ENCODE measurements around the gene ABCG8.

Gene ABCG8

DNA sequence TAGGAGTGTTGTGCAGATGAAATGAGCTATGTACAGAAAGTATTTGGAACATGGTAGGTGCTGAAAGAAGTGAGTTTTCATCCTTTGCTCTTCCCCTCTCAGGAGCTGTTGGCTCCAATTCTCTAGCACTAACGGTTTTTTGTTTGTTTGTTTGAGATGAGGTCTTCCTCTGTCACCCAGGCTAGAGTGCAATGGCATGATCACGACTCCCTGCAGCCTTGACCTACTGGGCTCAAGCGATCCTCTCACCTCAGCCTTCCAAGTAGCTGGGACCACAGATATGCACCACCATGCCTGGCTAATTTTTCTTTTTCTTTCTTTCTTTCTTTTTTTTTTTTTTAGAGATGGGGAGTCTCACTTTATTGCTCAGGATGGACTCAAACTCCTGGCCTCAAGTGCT lies 12.9 kb upstream of the ABCG8 start:
- peak; percentile 75 for FAIRE-seq

DNA sequence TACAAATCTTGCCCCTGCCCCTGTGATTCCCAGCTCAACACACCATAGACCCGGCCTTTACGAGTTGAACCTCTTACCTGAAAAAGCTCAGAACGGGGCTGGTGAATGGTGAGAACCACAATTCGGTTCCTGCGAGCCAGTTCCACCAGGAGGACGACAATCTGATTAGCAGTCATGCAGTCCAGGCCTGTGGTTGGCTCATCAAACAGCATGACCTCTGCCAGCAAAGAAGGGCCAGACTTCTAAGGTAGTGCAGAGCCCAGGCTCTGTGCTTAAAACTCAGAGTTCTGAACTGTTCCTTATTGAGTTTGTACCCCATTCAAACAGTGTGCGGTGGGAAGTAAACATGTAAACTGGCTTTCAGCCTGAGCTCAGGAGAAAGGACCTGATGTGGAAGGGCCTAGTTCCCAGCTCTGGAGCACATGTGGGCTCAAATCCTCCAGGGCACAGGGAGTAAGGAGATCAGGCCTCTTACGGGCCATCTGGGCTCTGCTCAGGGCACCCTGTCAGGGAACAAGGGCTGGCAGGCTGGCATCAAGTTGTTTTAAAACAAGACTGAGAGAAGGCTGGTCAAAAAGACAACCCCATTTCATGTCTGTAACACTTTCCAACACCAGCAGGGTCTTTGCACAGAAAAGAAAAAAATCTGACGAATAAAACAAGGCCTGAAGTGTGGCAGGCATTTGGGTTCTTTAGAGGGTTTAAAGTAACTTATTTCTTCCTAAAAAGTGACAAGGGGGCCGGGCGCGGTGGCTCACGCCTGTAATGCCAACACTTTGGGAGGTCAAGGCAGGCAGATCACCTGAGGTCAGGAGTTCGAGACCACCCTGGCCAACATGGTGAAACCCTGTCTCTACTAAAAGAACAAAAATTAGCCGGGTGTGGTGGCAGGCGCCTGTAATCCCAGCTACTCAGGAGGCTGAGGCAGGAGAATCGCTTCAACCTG lies 12.2 kb upstream of the ABCG8 start:
- DNase-seq (ENCODE audit: low spot score) (no peak), FAIRE-seq (no peak)

More for the DNA sequence above, 12.9 kb upstream of the ABCG8 start:
- no peak for DNase-seq (ENCODE audit: low spot score)

DNA sequence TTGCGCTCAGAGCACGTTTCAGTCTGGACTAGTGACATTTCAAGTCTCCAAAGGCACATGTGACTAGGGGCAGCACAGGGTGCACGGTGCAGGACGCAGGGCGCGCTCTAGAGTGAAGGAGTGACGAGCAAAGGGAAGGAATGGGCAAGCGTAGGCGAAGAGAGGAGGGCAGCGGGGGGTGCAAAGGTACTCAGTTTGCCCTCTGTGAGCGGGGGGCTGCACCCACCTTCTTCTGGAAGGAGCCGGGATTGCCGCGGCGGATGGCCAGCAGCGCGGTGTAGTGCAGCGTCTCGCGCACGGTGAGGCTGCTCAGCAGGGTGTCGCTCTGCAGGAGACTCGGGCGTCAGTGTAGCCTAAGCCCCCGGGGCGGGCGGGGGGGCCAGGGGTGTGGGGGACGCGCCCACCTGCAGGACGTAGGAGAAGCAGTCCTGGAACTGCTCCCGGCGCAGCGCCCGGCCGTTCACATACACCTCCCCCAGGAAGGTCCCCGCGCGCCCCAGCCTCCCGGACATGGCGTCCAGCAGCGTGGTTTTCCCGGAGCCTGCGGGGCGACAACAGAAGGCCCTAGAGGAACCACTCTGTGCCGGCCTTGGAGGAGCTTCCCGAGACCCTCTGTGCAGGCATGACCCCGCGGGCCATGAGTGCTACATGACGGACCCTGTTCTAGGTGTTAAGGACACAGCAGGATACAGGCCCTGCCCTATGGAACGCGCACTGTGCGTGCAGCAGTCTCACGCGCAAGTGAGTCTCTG lies 7.1 kb upstream of the ABCG8 start:
- FAIRE-seq (no peak), DNase-seq (ENCODE audit: low spot score) (no peak)

DNA sequence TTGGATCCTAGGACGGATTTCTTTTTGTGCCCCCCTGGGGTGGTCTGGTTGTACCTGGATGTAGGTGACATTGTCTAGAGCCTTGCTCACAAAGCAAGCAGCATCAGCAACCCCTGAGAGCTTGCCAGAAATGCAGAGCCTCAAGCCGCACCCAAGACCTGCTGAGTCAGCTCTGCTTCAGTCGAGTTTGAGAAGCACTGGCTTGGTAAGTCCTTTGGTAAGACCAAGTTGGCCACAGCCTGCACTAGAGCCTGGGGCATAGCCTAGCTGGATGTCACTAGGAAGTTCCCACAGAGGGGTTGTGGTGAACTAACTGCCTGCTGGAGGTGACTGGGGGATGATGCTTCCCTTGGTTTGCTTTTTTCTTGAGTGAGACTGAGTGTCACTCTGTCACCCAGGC lies 6.3 kb upstream of the ABCG8 start:
- no peak for DNase-seq (ENCODE audit: low spot score)
- no peak for FAIRE-seq

DNA sequence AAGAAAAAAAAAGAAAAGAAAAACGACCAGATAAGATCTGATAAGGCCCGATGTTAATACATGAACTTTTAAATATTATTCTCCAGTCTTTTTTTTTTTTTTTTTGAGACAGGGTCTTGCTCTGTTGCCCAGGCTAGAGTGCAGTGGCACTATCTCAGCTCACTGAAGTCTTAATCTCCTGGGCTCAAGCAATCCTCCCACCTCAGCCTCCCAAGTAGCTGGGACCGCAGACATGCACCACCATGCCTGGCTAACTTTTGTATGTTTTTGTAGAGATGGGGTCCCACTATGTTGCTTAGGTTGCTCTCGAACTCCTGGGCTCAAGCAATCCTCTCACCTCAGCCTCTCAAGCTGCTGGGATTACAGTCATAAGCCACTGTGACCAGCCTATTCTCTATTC lies 1.7 kb upstream of the ABCG8 start:
- FAIRE-seq (no peak), DNase-seq (ENCODE audit: low spot score) (no peak)

DNA sequence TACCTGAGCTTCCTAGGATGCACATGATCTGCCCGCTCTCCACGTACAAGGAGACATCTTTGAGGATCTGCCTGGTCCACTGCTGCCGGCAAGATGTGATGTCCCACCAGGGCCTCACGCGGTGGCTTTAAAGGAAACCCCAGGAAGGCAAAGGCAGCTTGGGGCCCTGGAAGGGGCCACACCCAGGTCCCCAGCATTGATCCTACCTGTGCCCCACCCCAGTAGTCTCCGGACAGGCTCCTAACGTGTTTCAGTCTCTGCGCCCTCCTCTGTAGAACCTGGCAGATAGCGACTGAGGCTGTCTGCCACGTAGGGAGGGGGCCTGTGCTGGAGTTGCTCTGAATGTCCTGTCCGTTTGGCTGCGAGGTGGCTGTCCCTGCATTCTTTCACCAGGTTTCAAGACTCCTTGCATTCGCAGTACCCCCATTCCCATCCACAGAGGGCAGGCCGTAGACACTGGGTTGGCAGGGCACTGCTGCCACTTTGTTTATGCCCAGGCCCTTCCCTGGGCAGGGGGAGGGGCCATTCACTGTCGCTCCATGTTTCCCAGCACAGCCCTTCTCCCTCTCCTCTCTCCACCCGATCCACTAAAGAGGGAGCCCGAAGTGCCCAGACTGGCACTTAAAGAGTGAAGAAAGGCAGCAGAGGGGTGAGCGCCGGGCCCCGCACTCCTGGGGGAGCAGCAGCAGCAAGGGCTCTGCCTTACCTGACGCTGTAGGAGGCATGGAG lies 776 bp upstream of the ABCG8 start:
- no peak for DNase-seq (ENCODE audit: low spot score)
- no peak for FAIRE-seq

DNA sequence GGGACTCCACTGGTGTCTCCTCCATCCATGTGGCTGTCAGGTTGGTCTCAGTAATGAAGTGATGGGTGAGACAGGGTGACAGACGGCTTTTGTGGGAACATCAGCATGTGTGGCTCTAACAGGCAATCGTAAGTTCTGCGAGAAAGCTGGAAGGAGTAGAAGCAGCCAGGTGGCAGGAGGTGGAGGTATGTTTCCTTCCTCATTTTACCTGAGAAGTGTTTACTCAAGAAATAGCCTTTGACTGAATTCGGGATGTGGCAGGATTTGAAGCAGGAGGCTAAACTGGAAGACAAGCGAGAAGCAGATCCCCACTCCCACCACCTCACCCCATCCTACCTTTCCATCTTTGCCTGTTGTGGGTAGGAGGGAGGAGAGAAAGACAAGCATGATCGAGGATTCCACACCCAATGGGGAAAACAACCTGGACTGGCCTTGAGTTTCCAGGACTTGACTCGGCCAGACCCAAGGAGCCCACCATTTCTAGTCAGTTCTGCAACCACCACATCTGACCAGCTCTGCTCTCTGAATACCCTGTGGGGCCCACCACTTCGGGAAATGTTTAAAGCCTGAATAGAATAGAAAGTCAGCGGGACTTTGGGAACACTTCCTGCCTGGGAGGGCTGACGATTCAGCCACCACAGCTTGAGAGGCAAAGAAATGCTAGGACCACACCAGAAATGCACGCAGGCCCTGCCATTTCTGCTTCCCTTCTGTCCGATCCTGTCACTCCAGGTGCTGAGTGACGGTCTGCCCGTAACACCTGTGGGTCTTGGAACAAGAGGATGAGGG lies 1.2 kb downstream of the ABCG8 start:
- FAIRE-seq (peak; percentile 62), DNase-seq (ENCODE audit: low spot score) (peak; percentile 2)

DNA sequence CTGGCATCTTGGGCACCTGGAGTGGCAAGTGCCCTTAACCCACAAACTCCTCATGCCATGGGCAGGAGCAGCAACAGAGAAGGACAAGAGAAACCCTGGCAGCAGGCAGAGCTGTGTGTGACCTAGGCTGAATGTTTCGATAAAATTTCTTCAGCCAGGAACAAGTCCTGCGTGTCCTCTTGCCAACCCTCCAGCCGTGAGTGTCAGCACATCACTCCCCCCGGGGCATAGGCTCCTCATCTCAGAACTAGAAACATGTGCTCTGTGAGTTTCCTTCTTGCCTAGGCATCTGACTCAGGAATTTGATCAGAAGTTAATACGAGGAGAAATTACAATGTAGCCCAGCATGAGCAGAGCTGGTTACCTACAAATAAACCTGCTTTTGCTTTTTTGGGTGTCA lies 2.2 kb downstream of the ABCG8 start:
- DNase-seq (ENCODE audit: low spot score) (peak; percentile 1), FAIRE-seq (no peak)

DNA sequence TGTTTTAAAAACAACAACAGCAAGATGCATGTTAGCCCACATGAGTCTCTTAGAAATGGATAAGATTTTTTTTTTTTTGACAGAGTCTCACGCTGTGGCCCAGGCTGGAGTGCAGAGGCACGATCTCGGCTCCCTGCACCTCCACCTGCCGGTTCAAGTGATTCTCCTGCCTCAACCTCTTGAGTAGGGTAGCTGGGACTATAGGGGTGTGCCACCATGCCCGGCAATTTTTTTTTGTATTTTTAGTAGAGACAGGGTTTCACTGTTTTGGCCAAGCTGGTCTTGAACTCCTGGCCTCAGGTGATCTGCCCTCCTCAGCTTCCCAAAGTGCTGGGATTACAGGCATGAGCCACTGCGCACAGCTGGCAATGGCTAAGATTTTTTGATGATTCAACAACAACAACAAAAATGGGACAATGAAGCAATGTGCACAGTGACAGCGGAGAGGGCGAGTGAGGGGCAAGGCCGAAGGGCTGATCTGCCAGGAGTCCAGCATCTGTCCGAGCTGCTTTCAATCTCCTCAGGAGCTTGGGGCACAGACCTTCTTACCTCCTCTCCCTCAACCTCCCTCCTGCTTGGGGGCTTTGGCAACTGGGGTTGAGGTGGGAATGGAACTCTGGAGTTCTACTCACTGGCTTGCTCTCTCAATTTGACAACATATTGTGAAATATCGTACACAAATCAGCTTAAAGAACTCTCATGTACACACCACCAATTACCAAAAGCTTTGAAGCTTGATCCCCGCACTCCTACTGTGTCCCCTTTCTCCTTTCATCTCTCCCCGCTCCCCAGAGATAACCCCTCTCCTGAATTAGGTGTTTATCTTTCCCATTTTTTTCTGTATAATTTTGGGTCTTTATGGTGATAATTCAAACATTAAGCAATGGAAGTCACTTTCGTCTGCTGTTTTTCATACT lies 3.4 kb downstream of the ABCG8 start:
- DNase-seq (ENCODE audit: low spot score) (peak; percentile 1), FAIRE-seq (no peak)

DNA sequence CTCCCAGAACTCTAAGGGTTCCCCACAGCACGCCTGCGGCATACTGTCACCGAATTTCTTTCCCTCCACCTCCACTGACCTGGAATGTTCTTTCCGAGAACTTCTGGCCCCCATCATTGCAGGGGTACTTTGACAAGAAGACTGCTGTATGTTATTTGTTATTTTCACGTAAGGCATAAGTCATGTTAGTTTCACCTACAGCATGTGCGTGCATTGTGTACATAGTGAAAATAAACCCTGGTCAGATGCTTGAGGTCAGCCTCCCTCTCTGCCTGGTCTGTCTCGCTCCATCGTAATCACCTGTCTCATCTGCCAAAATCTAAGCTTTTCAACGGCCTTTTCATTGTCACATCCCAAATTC lies 4.1 kb downstream of the ABCG8 start:
- DNase-seq (ENCODE audit: low spot score): no peak
- no peak for FAIRE-seq

DNA sequence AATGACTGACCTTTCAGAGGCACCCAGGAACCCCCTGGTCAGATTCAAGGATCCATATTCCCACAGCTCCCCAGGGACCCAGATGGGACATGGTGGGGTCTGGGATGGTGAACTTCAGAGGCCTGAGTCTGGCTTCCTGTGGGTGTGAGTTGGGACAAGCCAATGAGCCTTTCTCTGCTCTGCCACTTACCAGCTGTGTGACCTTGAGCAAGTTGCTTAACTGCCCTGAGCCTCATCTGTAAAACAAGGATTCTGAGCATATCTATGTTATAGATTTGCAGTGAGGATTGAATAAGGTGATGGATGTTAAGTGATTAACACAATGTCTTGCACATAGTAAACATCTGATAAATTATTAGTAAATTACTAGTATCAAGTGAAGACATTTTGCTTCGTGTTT lies 6.4 kb downstream of the ABCG8 start:
- FAIRE-seq (no peak), DNase-seq (ENCODE audit: low spot score) (peak; percentile 0)

DNA sequence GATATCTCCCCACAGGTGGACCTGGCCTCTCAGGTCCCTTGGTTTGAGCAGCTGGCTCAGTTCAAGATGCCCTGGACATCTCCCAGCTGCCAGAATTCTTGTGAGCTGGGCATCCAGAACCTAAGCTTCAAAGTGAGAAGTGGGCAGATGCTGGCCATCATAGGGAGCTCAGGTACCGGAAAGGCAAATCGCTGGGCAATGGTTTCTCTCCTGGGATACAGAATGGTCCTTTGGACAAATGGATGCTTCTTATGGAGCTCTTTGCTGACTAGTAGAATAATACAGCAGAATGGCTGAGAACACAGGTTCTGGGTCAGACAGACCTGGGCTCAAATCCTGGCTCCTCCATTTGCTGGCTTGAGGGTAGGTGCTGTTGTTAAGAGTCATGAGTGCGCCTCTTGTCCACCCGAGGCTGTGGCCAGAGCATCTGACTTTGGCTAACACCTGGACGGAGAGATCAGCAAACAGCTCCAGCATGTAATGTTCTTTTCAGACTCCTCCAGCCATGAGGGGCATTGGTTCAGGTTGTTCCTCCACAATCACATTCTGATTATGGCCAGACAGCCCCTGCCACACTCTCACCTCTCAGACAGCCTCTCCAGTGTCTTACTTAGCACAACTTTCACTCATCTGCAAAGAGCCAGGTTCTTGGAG lies 7.5 kb downstream of the ABCG8 start:
- FAIRE-seq: no peak
- peak; percentile 2 for DNase-seq (ENCODE audit: low spot score)

DNA sequence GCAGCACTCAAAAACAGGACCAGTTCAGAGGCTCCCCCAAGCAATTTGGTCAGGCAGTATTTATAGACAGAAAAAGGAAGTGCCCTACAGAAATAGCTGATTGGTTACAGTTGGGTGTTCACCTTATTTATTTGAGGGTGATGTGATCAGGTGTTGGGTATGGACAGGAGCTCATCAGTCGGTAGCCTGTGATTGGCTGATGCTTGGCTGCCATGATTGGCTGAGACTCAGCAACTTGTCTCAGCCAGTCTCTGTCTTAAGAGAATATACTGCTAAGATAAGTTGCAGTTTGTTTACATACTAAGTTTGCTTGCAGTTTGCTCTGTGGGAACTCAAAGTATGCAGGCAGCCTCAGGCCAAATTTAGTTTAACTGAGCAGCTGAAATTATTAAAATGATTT lies 9.4 kb downstream of the ABCG8 start:
- DNase-seq (ENCODE audit: low spot score): peak; percentile 1
- FAIRE-seq: no peak

DNA sequence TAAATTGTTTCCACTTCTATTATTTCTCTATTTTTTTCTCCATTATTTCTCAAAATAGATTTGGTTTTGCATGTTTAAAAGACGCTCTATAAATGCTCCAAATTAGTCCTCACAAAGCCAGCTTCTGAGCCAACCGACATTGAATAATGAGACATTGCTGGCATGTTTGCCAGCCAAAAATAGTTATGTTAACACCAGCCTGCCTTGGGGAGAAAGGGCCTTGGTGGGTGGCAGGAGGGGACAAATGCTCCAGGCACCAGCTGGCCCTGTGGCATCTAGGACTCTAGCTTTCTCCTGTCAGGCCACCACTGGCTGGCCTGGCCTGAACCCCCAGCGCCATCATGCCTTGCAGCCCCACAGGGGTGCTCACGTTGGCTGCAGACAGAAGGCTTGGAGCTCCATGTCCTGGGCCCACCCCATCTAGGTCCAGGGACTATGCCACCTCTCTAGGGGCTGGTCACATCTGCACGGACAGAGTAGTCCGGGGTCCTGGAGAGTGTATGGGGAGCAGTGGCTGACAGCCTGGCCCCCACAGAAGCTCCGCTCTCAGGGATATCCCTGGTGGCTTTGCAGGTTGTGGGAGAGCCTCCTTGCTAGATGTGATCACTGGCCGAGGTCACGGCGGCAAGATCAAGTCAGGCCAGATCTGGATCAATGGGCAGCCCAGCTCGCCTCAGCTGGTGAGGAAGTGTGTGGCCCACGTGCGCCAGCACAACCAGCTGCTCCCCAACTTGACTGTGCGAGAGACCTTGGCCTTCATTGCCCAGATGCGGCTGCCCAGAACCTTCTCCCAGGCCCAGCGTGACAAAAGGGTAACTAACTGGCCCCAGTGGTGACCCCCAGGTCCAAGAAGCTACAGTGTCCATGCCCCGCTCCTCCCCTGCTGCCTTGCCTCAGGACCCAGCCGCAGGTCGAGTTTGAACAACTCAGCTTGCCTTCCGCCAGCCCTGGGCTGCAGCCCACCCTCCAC lies 12.5 kb downstream of the ABCG8 start:
- DNase-seq (ENCODE audit: low spot score) (peak; percentile 1), FAIRE-seq (no peak)

DNA sequence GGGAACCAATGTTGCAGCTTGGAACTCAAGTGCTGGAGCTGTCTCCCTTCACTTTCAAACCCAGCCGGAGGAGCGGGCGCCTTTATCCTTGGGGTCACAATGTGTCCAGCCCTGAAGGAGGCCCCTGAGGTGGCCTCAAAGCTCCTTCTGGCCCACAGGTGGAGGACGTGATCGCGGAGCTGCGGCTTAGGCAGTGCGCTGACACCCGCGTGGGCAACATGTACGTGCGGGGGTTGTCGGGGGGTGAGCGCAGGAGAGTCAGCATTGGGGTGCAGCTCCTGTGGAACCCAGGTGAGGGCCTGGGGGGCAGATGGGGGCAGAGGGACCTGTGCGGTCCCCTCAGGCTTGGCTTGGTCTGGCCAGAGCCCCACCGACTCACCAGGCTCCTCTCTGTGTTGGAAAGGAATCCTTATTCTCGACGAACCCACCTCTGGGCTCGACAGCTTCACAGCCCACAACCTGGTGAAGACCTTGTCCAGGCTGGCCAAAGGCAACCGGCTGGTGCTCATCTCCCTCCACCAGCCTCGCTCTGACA lies 13.5 kb downstream of the ABCG8 start:
- DNase-seq (ENCODE audit: low spot score) (no peak), FAIRE-seq (no peak)

DNA sequence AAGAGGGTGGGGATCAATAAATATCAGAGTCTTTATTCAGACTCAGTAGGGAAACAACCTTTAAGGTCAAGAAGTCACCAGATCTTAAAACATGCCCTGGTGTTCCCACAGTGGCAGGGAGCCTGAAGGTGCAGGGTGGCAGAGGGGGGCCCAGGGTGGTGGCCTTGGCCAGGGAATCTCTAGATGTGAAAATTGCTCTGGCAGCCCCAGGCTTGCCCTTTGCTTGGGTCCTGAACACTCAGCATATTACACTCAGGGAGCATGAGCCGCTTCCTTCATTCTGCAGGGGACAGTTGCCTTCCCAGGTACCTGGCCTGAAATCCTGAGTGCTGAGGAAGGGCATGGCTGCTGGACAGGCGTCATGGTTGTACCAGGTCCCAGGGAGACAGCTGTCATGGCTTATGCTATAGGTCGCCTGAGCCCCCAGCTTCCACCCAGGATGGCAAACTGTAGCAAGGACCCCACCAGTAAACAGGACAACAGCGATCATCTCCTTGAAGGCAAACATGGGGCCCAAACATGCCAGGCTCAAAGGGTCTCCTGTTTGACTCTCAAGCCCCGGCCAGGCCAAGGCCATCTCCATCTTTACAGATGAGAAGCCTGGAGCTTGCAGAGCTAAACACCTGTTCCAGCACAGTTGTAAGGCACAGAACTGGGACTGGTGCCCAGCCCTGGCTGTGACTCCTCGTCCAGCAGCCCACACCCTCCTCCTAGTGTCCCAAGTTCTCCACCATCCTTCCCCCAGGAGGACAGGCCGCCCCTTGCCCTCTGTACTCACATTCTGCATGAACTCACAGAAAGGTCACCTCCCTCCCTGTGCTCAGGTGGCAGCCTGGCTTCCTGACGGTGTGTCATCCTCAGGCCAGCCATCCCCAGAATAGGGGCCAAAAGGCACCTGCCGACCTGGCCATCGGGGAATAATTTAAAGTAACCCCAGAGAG lies 14.6 kb downstream of the ABCG8 start:
- peak; percentile 1 for DNase-seq (ENCODE audit: low spot score)
- peak; percentile 46 for FAIRE-seq

DNA sequence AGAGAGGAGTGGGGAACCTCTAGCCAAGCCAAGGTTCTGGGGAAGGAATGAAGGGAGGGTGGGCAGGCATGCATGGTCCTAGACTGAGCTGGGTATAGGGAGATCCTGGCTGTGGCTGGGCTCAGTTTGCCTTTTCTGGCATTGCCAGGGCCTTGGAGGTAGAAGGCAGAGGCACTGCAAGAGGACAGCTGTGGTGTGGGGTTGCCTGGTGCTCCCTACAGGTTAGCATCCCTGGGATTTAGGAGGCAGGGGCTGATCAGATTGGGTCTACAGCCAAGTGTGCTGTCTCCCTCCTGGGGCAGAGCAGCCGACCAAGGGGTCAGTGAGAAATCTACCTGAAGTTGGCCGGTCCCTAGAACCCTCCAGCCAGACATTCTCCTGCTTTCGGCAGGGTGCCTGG lies 15.9 kb downstream of the ABCG8 start:
- FAIRE-seq (no peak), DNase-seq (ENCODE audit: low spot score) (peak; percentile 0)

All from urothelium cell line (cell line).